Effector memory CD8-positive, alpha-beta T cell (primary cell): ENCODE measurements around the gene CHMP4B.
A peak's percentile ranks its signal among the peaks of the same experiment; 100 is the strongest.
"Not testable (repeated sequence)": the region's sequence is repeated elsewhere in the genome, so short reads cannot be mapped to it uniquely, and the experiment has no call there.

ENCODE experiments used
- ATAC-seq: fragments of 150-1000 bp; cut with Tn5 transposase; replicated peaks from 2 replicates; pipeline ENCODE4 v1.10.0; 2021; ENCODE audit warnings: mild to moderate bottlenecking, moderate library complexity
- DNase-seq, 3 experiments: peaks; one replicate each; pipeline ENCODE4 v3.0.0; 2021
- H3K27ac Mint-ChIP-seq, 2 donors: one replicate each; pipeline ENCODE4 v1.8.0; 2022; ENCODE audit warnings: mild to moderate bottlenecking in 2 of 2, mixed read lengths in 2 of 2, moderate library complexity in 2 of 2
- H3K27me3 Mint-ChIP-seq, 2 donors: one replicate each; pipeline ENCODE4 v1.8.0; 2022; ENCODE audit warnings: mixed read lengths in 2 of 2
- H3K36me3 Mint-ChIP-seq: one replicate; pipeline ENCODE4 v1.8.0; 2022; ENCODE audit warnings: mild to moderate bottlenecking, moderate library complexity, mixed read lengths; ENCODE audit not compliant: insufficient read depth
- H3K4me1 Mint-ChIP-seq, 2 donors: one replicate each; pipeline ENCODE4 v1.8.0; 2022; ENCODE audit warnings: low read depth in 2 of 2, mixed read lengths in 2 of 2
- H3K4me3 Mint-ChIP-seq, 2 donors: one replicate each; pipeline ENCODE4 v1.8.0; 2022; ENCODE audit warnings: mild to moderate bottlenecking in 2 of 2, mixed read lengths in 2 of 2, moderate library complexity in 2 of 2
- H3K9me3 Mint-ChIP-seq, 2 donors: one replicate each; pipeline ENCODE4 v1.8.0; 2022; ENCODE audit warnings: mixed read lengths in 2 of 2

Gene CHMP4B

GRCh38 chr20:33792598-33792989 is 18.6 kb upstream of the CHMP4B start:
- not testable (repeated sequence) for H3K4me1 Mint-ChIP-seq, H3K4me3 Mint-ChIP-seq, H3K27me3 Mint-ChIP-seq, H3K36me3 Mint-ChIP-seq, DNase-seq, H3K9me3 Mint-ChIP-seq, ATAC-seq, H3K27ac Mint-ChIP-seq

DNA sequence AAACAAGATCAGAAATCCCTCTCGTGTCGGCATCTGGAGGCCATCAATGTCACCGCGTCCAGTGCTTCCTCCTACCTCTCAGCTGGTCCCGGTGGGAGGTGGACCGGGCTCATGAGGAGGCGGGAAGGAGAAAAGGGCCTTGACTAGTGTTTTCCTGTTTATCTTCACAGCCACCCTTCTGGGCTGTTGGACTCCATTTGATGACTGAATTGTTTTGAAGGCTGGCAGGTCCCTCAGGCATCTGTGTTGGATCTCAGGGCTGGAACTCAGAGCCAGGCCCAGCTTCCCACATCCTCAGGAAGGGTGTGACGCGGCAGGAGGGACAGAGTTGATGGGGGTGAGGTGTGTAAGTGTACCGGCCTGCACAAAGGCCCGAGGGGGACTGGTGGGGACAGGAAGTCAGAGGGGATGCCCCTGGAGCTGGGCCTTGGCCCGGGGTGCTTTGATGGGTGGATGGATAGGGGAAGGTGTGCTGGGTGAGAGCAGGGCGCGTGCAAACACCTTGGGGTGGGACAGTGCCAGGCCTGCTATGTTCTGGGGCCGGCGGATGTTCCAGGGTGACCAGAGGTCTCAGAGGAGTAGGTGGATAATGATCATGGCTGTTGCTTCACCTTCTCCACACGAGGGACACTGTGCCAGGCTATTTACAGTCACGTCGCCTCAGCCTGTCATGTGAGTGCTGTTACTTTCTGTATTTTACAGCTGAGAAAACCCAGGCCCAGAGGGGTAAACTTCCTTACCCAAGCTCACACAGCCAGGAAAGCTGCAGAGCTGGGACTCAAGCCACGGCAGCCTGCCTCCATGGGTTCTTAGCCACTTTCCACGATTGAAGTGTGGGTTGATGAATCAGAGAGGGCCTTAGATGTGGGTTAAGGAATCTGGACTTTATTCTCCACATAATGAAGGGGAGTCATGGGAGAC is 17.9 kb upstream of the CHMP4B start:
- no peak overlapping the region for H3K4me3 Mint-ChIP-seq
- no peaks in the 10 kb centered on the region for H3K9me3 Mint-ChIP-seq
- DNase-seq (no peak), ATAC-seq (no peak)
- peak overlapping the region in 1 of 2 donors; percentile 41 for H3K27ac Mint-ChIP-seq
- H3K27me3 Mint-ChIP-seq = no peaks in the 10 kb centered on the region
- H3K36me3 Mint-ChIP-seq = peaks cover 3% of the 10 kb centered on the region
- H3K4me1 Mint-ChIP-seq = peaks cover 0 to 4% of the 10 kb centered on the region in 2 donors

DNA sequence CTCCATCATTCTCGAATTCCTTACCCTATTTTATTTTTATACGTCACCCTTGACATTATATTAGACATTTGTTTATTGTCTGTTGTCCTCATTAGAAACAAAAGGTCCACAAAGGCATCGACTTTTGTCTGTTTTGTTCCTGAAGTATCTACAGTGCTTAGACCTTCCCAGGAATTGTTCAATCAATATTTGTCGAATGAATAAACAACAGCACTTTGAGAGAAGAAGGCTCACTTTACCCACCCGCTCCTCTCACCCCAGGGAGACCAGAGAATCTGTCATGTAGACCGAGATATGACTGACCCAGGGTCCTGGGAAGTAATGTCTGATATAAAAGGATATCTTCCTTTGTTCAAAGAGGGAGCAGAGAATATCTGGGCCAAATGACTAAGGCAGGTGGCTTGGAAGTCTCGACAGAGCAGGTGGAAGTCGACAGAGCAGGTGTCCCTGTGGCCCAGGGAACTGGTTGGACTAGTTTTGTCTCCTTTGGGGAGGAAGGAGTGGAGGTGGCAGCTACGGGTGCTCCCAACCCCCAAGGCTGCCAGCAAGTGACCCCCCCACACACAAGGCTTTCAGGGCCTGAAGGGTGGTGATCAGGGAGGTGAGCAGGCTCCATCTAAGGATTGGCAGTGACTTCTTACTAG is 14.8 kb upstream of the CHMP4B start:
- Mint-ChIP-seq H3K36me3 (no peaks in the 10 kb centered on the region), H3K27me3 (no peaks in the 10 kb centered on the region), H3K4me3 (no peak overlapping the region), H3K4me1 (peaks cover 0 to 2% of the 10 kb centered on the region in 2 donors), H3K9me3 (no peaks in the 10 kb centered on the region), H3K27ac (peak overlapping the region in 1 of 2 donors; percentile 41)
- ATAC-seq (no peak), DNase-seq (no peak)

DNA sequence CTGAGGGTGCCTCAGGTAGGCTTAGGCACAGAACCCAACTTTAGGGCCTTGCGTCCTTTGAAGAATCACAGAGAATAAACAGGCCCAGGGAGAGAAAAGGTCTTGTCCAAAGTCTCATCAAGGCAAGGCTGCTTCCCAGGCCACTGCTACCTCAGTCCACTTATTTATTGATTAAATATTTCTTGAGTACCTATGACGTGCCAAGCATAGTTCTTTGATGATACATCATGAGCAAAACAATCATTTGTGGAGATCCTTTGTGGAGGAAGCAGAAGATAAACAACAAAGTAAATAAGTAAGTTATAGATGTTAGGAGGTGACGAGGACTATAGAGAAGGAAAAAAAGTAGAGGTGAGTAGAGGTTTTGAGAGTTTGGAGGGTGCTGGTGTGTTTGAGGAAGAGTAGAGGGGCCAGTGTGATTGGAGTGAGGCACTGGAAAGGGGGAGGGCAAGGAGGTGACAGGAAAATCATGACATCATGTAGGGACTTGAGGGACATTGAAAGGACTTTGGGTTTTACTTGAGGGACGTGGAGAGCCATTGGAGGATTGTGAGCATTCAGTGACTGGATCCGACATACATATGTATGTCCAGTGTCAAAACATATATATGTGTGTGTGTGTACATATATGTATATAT is 14.1 kb upstream of the CHMP4B start:
- no peak overlapping the region for H3K27ac Mint-ChIP-seq
- H3K36me3 Mint-ChIP-seq = no peaks in the 10 kb centered on the region
- H3K4me1 Mint-ChIP-seq = peaks cover 0 to 2% of the 10 kb centered on the region in 2 donors
- ATAC-seq (no peak), DNase-seq (no peak)
- H3K9me3 Mint-ChIP-seq = no peaks in the 10 kb centered on the region
- no peaks in the 10 kb centered on the region for H3K27me3 Mint-ChIP-seq
- no peak overlapping the region for H3K4me3 Mint-ChIP-seq

DNA sequence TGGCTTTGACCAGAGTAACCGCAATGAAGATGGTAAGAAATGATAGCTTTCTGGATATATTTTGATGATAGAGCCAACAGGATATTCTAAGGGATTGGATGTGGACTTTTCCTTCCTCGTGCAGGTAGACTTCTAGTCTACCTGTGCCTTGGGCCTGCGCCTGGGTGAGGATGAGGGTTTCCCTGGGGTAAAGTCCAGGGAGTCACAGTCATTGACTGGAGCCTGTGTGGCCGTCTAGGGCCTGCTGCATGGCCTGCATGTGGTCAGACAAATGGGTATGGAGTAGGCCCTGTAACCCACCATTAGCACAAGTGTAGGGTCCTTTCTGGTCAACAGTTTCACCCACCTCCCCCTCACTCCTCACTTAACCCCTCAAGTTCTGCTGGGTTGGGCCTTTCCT is 12.7 kb upstream of the CHMP4B start:
- Mint-ChIP-seq H3K36me3 (no peaks in the 10 kb centered on the region), H3K4me1 (no peaks in the 10 kb centered on the region), H3K9me3 (no peaks in the 10 kb centered on the region), H3K4me3 (no peak overlapping the region), H3K27me3 (no peaks in the 10 kb centered on the region), H3K27ac (no peak overlapping the region)
- DNase-seq (no peak), ATAC-seq (no peak)

DNA sequence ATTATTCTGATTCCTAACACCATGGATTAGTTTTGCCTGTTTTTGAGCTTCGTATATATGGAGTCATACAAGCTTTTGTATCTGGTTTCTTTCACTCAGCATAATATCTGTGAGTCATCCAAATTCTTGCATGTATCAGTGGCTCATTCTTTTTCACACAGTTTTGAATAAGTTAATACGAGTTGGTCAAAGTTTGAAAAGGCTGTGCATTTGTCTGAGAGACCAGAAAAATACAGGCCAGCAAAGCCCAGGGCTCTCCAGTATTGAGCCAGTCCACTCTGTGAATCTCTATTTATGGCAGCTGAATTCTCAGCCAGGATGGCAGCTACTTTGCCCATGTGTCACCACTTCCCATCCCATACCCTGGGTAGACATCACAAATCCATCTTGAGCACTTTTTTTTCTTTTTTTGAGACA is 7.2 kb upstream of the CHMP4B start:
- Mint-ChIP-seq H3K36me3 (no peaks in the 10 kb centered on the region), H3K27me3 (no peaks in the 10 kb centered on the region), H3K4me3 (no peak overlapping the region), H3K9me3 (no peaks in the 10 kb centered on the region), H3K4me1 (no peaks in the 10 kb centered on the region), H3K27ac (no peak overlapping the region)
- no peak for ATAC-seq
- no peak for DNase-seq

- Mint-ChIP-seq H3K4me3 (no peak overlapping the region), H3K9me3 (no peaks in the 10 kb centered on the region), H3K4me1 (peaks cover 19% of the 10 kb centered on the region in 2 donors), H3K27ac (no peak overlapping the region), H3K27me3 (no peaks in the 10 kb centered on the region), H3K36me3 (peaks cover 4% of the 10 kb centered on the region)
- no peak for DNase-seq
- no peak for ATAC-seq
These were observed 2.8 kb upstream of the CHMP4B start for GRCh38 chr20:33808388-33808787.

GRCh38 chr20:33810259-33810658 is 889 bp upstream of the CHMP4B start:
- H3K27ac Mint-ChIP-seq = no peak overlapping the region
- H3K27me3 Mint-ChIP-seq = no peaks in the 10 kb centered on the region
- no peak for DNase-seq
- no peak for ATAC-seq
- H3K9me3 Mint-ChIP-seq = no peaks in the 10 kb centered on the region
- peaks cover 6% of the 10 kb centered on the region for H3K36me3 Mint-ChIP-seq
- peaks cover 33 to 34% of the 10 kb centered on the region in 2 donors for H3K4me1 Mint-ChIP-seq
- H3K4me3 Mint-ChIP-seq = no peak overlapping the region

GRCh38 chr20:33811776-33812151 is 616 bp downstream of the CHMP4B start:
- Mint-ChIP-seq H3K27me3 (no peaks in the 10 kb centered on the region), H3K36me3 (peaks cover 6% of the 10 kb centered on the region), H3K9me3 (no peaks in the 10 kb centered on the region), H3K4me1 (peaks cover 40 to 46% of the 10 kb centered on the region in 2 donors), H3K4me3 (peak overlapping the region; percentile 96 to 97), H3K27ac (peak overlapping the region; percentile 98 to 99)
- DNase-seq (peak in 1 of 3 experiments; percentile 16), ATAC-seq (no peak)

DNA sequence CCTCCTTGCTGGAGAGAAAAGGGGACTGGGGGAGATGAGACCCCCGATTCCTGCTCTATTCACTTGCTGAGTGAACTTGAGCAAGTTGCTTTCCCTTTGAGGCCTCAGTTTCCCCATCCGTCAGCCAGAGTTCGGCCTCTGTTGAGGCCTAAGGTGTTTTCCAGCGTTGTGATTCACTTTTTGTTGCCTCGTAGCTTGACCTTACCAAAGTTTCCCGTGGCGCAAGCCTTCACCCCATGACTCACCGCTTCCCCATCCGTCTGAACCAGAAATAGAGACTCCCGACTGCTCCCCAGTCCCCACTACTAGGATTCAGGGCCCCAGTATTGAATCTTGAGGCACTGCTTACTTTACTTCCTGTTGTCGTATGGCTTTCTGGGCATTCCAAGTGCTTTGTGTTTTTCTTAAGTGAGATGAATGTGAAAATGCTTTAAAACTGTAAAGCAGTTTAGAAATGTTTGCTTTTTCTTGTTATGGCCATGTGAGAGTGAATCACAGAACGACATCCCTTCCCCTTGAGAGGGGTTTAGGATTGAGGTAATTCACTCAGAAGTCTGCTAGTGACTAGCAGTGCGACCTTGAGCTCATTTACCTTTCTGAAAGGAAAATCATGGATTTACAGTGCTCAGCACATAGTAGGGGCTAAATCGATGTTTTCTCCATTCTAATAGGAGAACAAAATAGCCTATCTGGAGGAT is 1.2 kb downstream of the CHMP4B start:
- ATAC-seq (no peak), DNase-seq (no peak)
- Mint-ChIP-seq H3K4me3 (peak overlapping the region; percentile 96 to 97), H3K4me1 (peaks cover 42 to 52% of the 10 kb centered on the region in 2 donors), H3K27me3 (no peaks in the 10 kb centered on the region), H3K27ac (peak overlapping the region; percentile 98 to 99), H3K9me3 (no peaks in the 10 kb centered on the region), H3K36me3 (peaks cover 6% of the 10 kb centered on the region)

DNA sequence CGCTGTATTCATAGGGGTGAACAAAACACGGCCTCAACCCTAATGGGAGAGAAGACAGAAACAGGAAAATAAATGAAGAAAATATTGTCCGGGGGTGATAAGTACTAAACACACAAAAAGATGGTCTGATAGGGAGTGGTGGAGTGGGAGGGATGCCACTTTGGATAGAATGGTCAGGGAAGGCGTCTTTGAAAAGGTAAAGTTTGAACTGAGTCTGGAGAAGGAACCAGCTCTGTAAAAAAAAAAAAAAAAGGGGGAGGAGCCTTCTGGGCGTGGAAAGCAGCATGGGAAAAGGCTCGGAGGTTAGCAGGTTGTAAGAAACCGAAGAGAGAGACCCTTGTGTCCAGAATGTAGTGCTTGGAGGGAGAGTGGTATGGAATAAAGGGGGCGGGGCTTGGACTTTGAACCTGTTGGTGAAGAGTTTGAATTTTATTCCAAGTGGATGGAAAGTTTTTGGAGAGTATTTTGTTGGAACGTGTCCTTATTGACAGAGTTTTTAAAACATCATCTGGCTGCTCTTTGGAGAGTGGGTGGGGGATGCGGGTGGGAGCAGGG is 1.8 kb downstream of the CHMP4B start:
- H3K4me3 Mint-ChIP-seq = peak overlapping the region; percentile 96 to 97
- peaks cover 48 to 59% of the 10 kb centered on the region in 2 donors for H3K4me1 Mint-ChIP-seq
- H3K27me3 Mint-ChIP-seq = no peaks in the 10 kb centered on the region
- H3K9me3 Mint-ChIP-seq = no peaks in the 10 kb centered on the region
- peak overlapping the region; percentile 98 to 99 for H3K27ac Mint-ChIP-seq
- DNase-seq (no peak), ATAC-seq (no peak)
- H3K36me3 Mint-ChIP-seq = peaks cover 6% of the 10 kb centered on the region

- ATAC-seq (no peak), DNase-seq (no peak)
- Mint-ChIP-seq H3K4me1 (peaks cover 55 to 69% of the 10 kb centered on the region in 2 donors), H3K27me3 (no peaks in the 10 kb centered on the region), H3K36me3 (peaks cover 9% of the 10 kb centered on the region), H3K27ac (no peak overlapping the region), H3K4me3 (peak overlapping the region; percentile 96 to 97), H3K9me3 (no peaks in the 10 kb centered on the region)
These were observed 3.1 kb downstream of the CHMP4B start for GRCh38 chr20:33814238-33814712.

DNA sequence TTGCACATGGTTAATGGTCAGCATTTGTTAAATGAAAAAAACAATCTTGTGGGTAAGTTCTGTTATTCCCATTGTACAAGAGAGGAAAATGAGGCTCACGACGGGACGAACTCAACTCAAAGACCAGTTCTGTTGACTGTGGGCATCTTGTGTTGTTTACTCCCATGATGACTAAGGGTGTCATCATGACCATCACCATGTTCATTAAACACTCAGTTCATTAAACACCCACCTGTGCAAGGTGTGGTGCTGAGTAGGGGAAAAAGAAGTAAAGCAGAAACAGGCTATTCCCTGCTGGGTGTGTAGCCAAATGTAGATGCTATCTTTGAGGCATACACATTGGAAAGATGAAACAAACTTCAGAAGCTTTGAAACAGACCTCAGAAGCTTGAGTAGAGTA is 4.5 kb downstream of the CHMP4B start:
- peaks cover 16% of the 10 kb centered on the region for H3K36me3 Mint-ChIP-seq

More for the DNA sequence above, 4.5 kb downstream of the CHMP4B start:
- DNase-seq (no peak), ATAC-seq (no peak)
- Mint-ChIP-seq H3K4me1 (peaks cover 64 to 81% of the 10 kb centered on the region in 2 donors), H3K4me3 (no peak overlapping the region), H3K9me3 (no peaks in the 10 kb centered on the region), H3K27ac (peak overlapping the region in 1 of 2 donors; percentile 23), H3K27me3 (no peaks in the 10 kb centered on the region)
